Keratinocyte (primary cell): ENCODE data around the gene SHFL.

ENCODE experiments used
- CTCF ChIP-seq, 3 experiments: IDR thresholded peaks in 1 of 3; conservative IDR thresholded peaks in 1 of 3; optimal IDR thresholded peaks in 1 of 3; 2 replicates in 2 of 3; 3 replicates in 1 of 3; pipeline versions ENCODE3 to v1.5.1; 2011; ENCODE audit warnings: low read length in 3 of 3, mild to moderate bottlenecking in 3 of 3, moderate library complexity in 2 of 3, control low read depth in 1 of 3, inconsistent platforms in 1 of 3; ENCODE audit not compliant: insufficient read depth in 2 of 3; ENCODE audit errors: extremely low read depth in 1 of 3
- EZH2 ChIP-seq: IDR thresholded peaks from one replicate; pipeline ENCODE4 v1.6.1; 2012; ENCODE audit warnings: inconsistent platforms, mild to moderate bottlenecking, low read length, moderate library complexity

DNA sequence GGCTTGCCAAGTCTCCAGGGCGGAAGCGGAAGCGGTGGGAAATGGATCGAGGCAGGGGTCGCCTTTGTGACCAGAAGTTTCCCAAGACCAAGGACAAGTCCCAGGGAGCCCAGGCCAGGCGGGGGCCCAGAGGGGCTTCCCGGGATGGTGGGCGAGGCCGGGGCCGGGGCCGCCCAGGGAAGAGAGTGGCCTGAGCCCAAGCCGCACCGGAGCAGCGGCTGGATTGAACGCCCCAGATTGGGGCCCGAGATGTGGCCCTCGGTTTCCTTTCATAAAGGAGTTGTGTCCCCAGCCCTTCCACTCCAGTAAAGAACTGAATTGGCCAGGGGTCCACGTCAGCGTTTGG is 24.8 kb downstream of the SHFL start:
- TF ChIP-seq CTCF (optimal IDR thresholded peaks at IDR 0.05 in 1 of 3, IDR thresholded peaks at IDR 0.05 in 1 of 3, conservative IDR thresholded peaks at IDR 0.05 in 1 of 3; ENCODE audit: extremely low read depth in 1 of 3, insufficient read depth in 2 of 3, low read length in 3 of 3) (no peak), EZH2 (no peak)
